ENCODE data around the gene DPP6.

DPP6 gene

GRCh38 chr7:154903083-154903731 is 851.0 kb downstream of the DPP6 start:
- DNase-seq = no peak

DNA sequence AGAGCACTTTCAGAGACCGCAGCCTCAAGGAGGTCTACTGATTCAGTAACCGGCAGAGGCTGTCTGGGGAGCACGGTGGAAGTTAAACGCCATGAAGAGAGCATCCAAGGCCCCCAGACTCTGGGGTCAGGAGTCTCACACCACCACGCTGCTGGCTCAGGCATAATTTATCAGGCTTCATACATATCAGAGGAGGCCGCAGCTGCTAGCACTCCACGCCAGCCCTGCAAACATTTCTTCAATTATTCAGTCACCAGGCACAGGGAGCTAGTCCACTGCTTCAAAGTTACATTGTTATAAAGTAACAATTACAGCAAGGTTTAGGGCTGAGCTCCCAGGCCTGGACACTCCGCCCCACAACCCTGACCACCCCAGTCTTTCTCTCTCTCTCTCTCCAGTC is 852.9 kb downstream of the DPP6 start:
- DNase-seq = no peak

GRCh38 chr7:154905615-154906014 is 853.4 kb downstream of the DPP6 start:
- no peak for DNase-seq

DNA sequence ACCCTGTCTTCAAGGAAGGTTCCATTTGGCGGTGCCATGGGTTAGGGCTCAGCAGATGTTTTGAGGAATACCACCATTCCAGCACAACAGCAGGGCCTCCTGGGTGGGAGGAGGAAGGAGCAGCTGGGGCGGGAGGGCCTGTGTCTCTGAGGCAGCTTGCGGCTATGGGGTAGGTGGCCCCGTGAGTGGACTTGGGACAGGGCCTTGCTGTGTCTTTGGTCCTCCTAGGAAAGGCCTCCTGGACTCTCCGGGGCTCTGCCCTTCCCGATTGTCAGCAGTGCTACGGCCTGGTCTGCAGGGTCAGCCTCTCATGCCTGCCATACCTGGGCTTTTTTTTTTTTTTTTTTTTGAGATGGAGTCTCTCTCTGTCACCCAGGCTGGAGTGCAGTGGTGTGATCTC is 854.0 kb downstream of the DPP6 start:
- no peak for DNase-seq

DNA sequence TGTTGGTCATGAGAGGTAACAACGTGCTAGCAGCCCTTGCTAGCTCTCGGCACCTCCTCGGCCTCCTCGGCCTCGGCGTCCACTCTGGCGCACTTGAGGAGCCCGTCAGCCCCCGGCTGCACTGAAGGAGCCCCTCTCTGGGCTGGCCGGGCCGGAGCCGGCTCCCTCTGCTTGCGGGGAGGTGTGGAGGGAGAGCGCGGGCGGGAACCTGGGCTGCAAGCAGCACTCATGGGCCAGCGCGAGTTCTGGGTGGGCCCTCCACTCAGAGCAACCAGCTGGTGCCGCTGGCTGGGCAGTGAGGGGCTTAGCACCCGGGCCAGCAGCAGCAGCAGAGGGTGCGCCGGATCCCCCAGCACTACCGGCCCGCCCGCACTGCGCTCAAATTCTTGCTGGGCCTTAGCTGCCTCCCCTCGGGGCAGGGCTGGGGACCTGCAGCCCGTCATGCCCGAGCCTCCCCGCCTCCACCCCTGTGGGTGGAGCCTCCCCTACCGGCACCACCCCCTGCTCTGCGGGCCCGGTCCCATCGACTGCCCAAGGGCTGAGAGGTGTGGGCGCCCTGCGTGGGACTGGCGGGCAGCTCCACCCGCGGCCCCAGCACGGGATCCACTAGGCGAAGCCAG is 854.6 kb downstream of the DPP6 start:
- no peak for DNase-seq

GRCh38 chr7:154907651-154908620 is 855.7 kb downstream of the DPP6 start:
- DNase-seq = no peak

DNA sequence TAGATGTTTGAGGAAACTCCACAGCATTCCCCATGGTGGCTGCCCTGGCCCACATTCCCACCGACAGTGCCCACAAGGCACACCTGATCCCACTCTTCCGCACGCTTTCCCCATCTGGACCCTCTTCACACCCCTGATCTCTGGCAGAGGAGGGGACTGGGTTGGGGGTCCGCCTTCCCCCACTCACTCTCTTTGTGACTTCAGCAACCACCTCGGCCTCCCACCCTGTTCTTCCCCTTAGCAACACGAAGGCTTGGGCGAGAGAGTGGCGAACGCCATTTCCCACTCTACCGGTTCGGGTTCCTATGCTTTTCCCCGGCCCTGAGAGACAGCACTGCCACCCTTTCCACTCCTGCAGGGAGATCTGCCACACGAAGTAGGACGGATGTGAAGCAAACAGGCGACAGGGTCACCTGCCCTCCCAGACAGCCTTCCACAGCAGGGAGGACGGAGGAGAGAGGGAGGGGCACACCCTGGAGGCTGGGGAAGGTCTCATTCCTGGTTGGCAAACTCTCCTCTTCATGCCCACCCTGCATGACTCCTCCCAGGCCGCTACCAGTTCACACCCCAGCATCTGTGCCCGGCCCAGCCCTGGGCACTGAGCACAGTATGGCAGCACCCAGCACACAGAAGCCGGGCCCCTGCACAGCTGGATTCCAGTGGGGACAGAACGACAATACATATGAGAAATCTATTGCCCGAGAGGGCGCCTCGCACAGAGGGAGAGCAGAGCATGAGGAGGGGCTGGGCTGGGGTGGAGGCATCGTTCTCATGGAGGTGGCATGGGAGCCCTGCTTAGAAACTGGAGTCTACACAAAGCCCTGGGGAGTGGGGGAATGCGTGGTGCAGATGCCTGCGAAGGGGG is 857.3 kb downstream of the DPP6 start:
- DNase-seq = no peak

DNA sequence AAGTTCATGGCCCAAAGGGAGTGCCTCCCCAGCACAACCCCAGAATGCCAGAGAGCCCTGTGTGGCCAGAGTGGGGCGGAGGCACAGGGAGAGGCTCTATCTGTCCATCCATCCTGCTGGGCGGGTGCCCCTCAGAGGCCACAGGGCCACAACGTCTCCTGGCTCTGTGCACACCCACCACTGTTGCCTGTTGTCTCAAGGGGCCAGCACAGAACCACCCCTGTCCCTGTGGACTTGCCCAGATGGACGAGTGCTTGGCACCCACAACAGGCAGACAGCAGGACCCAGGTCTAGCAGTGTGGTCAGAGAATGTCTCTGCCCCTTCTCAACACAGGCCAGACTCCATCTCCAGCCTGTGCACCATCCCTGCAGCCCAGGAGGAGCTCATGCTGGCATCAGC is 857.9 kb downstream of the DPP6 start:
- DNase-seq = no peak

- no peak for DNase-seq
These were observed 858.8 kb downstream of the DPP6 start for GRCh38 chr7:154910977-154911376.

DNA sequence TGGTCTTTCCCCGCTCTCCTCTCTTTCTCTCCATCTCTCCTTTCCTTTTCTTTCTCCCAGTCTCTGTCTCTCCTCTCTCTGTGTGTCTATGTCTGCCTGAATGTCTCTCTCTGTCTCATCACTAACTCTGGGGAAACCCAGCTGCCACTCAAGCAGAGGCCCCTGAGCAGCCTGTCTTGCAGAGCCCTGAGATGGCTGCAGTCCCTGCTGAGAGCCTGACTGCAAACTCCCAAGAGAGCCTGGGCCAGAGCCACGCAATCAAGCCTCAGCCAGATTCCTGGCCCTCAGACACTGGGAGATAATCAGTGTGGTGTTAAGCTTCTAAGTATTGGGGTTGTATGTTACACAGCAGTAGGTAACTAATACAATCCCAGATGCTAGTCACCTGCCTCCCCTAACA is 859.2 kb downstream of the DPP6 start:
- DNase-seq = no peak

DNA sequence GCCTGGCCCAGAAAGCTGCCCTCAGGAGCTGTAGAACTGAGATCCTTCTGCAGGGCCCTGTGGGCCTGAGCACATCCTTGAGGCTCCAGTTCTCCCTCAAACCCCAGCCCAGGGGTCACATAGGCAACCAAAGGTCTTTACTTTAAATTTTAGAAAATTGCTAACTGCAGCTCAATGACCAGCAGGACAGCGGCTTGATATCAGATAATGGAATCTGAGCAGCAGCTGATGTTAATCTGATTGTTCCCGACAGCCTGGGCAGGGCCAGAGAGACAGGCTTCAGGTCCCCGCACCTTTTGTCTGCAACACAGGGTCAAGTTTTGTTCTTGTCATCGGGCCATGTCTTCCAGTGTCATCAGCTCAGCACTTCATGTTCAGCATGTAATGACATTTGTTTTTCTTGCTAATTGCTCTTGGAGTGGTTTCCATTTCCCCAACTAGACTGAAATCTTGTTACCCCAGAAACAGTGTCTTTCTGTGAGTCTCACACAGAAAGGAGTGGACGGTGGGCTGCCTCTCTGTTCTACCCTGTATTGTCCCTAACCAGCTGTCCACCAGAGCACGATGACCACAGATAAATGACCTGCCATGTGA is 859.8 kb downstream of the DPP6 start:
- no peak for DNase-seq

DNA sequence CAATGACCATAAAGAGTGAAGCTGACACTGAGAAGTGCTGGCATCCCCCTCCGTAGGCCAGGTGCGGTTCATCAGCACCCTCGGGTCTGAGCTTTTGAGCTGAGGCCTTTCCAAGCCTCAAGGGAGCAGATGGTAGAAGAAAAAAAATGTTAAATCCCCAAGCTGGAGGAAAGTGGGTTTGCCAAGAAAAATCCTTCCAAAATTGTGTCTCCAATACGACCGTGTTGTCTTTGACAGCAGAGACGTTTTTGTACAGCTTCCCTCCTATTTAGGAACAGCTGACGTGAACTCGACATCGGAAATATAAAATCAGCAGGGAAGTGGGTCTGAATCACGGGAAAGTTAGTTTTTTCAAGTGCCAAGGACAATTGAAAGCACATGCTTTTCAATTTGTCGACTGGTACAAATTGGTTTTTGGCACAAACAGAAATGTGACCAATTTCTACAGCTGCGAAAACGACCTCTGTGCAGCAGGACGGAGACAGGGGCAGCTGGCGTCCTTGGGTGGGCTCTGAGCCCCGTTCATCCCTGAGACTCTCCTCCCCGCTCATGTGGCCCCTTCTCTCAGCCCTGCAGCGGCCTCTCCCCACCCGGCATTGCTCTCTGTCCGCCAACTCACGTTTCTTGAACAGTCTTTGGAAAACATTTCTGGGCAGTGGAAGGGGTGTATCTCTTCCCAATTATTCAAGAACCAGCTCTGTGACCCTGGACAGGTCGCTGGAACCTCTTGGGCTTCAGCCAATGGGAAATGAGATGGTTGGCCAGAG is 860.9 kb downstream of the DPP6 start:
- no peak for DNase-seq

DNA sequence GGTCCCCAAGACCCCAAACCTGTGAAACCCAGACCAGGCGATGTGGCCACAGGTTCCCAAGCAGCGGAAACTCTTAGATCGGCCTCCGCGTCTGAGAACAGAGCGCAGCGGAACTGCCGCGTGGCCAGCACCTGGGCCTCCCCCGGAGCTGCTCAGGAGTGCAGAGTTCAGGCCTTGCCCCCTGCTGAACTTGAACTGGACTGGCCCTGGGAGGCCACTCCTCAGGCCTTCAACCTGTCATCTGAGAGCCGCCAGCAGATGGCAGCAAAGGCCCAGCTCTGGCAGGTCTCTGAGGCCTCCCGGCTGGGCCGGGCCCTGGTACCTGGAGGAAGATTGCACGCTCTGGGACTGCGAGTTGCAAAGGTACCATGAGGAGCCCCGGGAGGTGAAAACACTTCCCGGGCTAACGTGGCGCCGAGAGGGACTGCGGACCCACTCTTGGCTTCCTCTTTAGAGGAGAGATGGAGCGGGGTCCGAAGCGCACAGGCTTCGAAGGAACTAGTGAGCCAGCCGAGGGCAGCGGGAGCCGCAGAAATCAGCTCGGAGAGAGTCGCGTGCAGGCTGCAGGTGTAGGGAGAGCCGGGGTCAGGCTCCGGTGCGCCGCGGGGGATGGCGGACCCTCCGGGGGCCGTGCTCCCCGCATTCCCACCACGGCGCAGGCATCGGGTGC is 861.6 kb downstream of the DPP6 start:
- peak; percentile 62 for DNase-seq

- no peak for DNase-seq
These were observed 862.3 kb downstream of the DPP6 start for GRCh38 chr7:154914308-154914995.

GRCh38 chr7:154914996-154915380 is 862.8 kb downstream of the DPP6 start:
- DNase-seq = no peak

DNA sequence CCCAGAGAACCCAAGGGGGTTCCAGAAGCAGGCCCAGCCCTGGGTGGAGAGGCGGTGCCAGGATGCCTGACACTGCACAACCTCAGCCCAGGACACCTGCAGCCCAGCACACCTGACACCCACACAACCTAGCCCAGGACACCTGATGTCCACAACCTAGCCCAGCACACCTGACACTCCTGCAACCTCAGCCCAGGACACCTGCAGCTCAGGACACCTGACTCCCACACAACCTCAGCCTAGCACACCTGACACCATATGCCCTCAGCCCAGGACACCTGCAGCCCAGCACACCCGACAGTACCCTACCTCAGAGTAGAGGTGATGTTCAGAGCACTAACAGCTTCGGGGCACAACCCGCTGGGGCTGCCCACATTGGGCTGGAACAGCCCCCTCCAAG is 863.4 kb downstream of the DPP6 start:
- no peak for DNase-seq

GRCh38 chr7:154916381-154916780 is 864.2 kb downstream of the DPP6 start:
- no peak for DNase-seq

DNA sequence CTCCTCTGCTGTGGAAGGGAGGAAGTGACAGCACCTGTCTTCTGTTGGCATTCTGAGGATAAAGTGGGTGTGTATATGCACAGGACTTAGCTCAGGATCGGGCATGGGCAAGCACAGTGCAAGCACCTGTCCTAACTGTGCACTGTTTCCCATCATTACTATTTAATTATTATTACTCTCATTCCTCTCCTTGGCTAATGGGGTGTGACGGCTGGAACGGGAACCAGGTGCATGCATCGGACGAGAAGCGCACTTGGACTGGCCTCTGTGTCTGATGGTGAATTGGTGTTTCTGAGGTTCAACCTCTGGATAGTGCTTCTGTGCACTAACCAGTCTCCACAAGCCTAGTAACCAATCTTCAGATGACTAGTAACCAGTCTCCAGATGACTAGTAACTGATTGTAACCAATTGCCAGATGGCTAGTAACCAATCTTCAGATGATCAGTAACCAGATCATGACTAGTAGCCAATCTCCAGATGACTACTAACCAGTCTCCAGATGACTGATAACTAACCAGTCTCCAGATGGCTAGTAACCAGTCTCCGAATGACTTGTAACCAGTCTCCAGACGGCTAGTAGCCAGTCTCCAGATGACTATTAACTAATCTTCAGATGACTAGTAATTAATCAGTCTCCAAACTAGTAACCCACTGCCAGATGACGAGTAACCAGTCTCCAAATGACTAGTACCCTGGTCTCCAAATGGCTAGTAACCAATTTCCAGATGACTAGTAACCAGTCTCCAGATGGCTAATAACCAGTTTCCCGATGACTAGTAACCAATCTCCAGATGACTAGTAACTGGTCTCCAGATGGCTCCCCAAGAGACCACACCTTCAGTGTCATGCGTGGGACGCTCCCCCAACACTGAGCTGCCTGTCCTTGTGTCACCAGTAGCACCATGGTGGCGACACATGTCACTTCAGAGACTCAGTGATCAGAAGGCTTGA is 864.9 kb downstream of the DPP6 start:
- no peak for DNase-seq

- no peak for DNase-seq
These were observed 865.6 kb downstream of the DPP6 start for GRCh38 chr7:154917808-154918160.
